HG02571 (cell line): Measurements from ENCODE around the gene SUCNR1.
"Not testable (repeated sequence)": the region's sequence is repeated elsewhere in the genome, so short reads cannot be mapped to it uniquely, and the experiment has no call there.

Experiments used
- ATAC-seq: cut with Tn5 transposase; IDR thresholded peaks from one replicate; pipeline ENCODE4 v1.9.1; 2021; ENCODE audit warnings: mild to moderate bottlenecking, moderate library complexity; ENCODE audit not compliant: unreplicated experiment

Gene SUCNR1

DNA sequence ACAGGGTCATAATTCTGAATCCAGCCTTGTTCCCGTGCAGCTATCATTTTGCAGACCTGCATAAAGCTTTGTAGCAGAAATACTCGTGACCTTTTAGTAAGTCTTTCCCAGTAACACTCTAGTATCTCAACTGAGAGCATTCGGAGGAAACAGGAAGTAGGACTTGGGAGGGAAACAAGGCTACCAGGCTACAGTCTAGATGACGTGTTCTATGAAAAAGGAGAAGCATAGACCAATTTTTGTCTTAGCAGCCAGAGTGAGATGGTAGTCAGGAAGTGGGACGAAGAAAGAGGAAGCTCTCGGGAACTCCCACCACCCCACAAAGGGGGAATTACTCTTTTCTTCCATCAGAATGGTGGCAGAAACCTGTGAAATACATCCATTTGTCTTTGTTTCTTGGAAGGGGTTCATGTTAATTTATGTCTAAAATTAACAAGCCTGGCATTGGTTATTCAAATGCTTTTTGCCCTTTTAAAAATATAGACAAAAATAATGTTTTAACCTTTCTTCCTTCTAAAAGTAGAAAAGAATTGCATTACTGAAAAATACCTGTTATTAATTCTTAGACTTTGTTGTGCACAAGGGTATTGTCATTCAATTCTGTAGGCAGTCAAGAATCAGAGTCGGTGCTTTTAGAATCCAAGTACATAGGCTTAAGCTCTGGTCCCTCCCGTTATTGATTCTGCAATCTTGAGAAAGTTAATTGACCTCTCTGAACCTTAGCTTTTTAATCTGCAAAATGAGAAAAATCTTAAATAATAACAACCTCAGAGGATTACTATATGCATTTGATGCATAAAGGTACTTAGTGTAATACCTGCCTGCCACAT, 1.6 kb upstream of the SUCNR1 start:
- ATAC-seq: peak; percentile 84

DNA sequence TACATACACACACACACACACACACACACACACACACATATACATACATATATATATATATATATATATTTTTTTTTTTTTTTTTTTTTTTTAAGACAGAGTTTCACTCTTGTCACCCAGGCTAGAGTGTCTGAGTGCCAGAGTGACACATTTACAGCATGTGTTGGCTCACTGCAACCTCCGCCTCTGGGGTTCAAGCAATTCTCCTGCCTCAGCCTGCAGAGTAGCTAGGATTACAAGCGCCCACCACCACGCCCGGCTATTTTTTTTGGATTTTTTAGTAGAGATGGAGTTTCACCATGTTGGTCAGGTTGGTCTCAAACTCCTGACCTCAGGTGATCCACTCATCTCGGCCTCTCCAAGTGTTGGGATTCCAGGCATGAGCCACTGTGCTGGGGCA, 636 bp downstream of the SUCNR1 start:
- not testable (repeated sequence) for ATAC-seq

DNA sequence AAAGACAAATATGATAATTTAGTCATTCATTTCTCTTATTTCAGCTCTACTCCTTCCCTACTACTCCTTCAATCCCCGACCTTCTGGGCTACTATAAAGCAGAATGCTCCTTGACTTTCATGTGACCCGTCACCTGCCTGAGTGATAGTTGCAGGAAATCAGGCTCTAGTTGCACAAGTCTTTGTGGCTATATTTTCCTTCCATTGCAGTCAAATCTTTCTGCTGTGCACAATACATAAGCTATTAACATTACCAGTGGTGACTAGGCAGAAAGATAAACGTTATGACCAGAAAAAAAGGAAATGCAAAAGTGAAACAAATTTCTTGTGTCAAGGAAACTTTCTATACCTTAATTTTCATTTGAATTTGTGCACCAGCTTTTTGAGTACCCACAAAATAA, 2.3 kb downstream of the SUCNR1 start:
- peak; percentile 40 for ATAC-seq

DNA sequence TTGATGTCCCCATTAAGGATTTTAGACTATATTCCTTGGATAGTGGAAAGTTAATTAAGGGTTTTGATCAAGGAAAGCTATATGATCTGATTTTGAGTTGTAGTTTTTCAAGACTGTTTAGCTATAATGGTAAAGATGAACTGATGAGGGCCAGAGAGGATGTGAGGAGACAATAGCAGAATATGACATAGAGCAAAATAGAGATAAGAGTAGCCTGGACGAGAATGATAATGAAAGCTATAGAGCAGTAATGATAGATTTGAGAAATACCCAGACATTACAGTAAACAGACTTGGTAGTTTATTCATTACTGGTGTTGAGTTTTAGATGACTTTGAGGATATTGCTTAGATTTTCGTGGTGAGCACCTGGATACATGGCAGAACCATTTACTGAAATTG, 3.8 kb downstream of the SUCNR1 start:
- ATAC-seq: no peak

DNA sequence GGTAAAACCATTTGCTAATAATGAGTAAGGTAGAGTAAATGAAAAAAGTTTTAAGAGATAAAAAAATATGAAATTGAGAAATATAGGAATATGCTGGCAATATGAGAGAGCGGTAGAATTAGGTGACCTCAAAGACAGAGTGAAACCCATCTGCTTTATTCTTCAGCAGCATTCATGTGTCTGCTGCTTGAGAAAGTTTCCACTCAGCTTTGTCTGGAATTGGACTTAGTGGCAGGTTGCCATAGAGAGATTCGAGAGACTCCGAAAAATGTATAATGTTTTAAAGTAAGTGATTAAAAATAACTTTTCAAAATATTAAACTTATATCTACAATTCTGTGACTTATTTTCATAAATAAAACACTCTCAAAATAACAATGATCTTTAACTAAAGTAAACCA, 5.0 kb downstream of the SUCNR1 start:
- ATAC-seq: no peak

DNA sequence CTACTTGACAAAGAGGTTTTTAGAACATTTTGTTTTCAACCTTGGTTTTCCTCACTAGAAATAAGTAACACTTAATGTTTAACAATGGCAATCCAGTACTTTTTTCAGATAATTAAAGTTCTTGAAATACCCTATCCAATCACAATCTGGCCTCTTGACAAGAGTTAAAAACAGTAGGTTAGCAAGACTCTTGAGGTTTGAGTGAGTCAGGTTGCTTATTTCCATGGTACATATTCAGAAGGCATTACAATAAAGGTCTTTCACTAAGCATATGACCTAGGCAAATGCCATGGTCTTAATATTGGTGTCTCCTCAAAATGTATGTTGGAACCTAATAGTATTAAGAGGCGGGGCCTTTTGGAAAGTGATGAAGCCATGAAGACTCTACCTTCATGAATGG, 5.6 kb downstream of the SUCNR1 start:
- no peak for ATAC-seq

DNA sequence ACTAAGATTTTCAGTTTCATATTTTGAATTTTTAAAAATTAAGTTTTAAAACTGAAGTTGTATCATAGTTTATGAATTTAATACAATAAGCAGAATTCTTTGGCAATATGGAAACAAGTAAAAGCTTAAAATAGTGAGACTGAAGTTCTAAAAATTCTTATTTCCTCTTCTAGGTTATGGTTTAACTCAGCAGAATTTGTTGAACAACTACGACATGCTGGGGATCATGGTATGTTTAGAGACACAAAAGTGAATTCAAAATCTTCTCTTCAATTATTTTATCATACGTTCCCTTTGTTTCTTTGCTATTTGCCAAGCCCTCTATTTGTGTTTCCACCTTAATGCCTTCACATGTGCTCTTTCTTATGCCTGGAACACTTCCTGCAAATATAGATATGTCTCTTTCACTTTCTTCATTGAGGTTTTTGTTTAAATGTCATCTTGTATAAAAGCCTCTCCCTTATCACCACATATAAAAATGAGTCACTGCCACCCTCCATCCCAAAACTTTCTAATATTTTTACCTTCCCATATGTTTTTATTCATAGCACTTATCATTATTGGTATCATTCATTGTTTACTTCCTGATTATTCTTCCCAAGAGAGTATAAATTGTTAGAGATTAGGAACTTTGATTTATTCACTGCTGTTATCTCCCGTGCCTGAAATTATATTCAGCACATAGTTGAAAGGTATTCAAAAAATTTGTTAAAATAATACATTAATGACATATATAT, 6.4 kb downstream of the SUCNR1 start:
- no peak for ATAC-seq

DNA sequence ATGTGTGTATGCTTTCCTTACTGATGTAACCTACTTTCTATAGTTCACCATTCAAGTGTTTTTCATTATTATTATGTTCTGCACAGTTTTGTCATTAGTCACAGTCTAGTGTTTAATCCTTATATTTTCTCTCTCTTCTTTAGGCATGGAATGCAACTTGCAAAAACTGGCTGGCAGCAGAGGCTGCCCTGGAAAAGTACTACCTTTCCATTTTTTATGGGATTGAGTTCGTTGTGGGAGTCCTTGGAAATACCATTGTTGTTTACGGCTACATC, 6.9 kb downstream of the SUCNR1 start:
- ATAC-seq: no peak

DNA sequence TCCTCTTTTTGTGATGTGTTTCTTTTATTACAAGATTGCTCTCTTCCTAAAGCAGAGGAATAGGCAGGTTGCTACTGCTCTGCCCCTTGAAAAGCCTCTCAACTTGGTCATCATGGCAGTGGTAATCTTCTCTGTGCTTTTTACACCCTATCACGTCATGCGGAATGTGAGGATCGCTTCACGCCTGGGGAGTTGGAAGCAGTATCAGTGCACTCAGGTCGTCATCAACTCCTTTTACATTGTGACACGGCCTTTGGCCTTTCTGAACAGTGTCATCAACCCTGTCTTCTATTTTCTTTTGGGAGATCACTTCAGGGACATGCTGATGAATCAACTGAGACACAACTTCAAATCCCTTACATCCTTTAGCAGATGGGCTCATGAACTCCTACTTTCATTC, 7.7 kb downstream of the SUCNR1 start:
- ATAC-seq: no peak

DNA sequence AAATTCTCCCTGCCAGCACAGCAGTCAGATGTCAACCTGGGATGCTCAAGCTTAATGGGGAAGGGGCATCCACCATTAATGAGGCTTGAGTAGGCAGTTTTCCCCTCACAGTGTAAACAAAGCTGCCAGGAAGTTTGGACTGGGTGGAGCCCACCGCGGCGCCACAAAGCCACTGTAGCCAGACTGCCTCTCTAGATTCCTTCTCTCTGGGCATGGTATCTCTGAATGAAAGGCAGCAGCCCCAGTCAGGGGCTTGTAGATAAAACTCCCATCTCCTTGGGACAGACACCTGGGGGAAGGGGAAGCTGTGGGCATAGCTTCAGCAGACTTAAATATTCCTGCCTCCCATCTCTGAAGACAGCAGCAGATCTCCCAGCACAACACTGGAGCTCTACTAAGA, 12.0 kb downstream of the SUCNR1 start:
- ATAC-seq: not testable (repeated sequence)

DNA sequence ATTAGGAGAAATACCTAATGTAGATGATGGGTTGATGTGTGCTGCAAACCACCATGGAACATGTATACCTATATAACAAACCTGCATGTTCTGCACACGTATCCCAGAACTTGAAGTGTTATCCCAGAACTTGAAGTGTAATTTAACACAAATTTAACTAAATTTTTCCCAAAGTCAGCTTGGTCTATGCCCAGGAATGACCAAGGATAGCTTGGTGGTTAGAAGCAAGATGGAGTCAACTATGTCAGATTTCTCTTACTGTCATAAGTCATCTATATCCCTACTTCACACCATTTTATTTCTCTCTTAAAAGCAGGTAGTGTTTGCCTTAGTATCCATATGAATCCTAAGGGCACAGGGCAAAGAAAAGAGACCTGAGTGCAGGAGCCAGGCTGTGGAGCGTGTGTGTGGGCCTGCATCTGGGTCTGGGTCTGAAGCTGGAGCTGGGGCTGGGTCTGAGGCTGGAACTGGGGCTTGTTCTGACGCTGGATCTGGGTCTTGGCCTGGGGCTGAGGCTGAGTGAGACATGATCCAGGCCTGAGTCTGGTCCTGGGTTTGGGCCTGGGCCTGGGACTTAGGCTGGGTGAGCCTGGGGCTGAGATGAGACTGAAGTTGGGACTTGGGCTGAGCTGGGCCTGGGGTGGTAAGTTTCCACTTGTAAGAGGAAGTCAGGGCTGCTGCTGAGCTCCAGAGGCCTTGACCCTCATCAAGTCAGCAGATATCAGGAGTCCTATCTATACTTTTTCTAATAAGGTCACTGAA, 14.2 kb downstream of the SUCNR1 start:
- ATAC-seq: not testable (repeated sequence)

DNA sequence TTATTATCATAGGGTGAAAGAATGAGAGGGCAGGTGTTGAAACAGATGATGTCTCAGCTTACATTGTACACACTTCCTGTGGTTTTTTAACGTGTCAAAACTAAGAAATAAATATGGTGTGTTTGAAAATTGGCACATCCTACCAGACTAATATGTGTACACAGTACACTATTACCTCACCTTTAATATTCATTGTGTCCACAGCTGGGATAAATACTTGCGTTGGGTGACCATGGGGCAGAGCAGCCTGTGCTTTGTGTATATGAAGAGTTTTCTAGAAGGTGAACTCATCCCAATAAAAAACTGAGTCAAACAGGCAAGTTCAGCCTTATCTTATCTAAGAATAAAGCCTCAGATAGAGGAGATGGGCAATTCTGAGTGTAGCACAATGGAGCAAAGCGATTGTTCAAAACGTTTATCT, 17.3 kb downstream of the SUCNR1 start:
- ATAC-seq: no peak

DNA sequence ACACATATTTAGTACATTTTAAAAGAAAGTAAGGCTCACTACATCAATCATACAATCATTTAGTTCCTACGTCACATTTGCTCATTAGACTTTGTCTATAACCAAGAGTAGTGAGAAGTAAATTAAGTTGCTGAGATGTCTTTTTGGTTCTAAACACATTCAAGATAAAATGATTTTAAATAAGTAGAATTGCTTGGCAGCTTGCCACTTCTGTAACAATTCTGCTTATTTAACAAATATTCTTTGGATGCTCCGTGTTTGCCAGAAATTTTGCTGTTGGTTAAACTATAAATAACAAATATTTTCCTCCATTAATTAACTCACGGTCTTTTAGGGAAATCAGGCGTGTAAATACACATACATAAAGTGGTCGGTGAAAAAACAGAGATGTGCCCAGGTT, 18.3 kb downstream of the SUCNR1 start:
- no peak for ATAC-seq

DNA sequence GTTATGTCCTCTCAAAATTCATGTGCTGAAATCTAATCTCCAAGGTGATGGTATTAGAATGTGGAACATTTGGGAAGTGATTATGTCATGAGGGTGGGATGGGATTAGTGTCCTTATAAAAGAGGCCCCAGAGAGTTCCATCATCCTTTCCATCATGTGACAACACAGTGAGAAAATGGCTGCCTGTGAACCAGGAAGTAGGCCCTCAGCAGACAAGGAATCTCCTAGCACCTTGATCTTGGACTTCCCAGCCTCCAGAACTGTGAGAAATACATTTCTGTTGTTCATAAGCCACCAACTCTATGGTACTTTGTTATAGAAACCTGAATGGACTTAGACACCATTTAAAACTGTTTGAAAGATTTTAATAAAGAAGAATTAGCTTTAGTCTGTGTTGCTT, 20.8 kb downstream of the SUCNR1 start:
- no peak for ATAC-seq

DNA sequence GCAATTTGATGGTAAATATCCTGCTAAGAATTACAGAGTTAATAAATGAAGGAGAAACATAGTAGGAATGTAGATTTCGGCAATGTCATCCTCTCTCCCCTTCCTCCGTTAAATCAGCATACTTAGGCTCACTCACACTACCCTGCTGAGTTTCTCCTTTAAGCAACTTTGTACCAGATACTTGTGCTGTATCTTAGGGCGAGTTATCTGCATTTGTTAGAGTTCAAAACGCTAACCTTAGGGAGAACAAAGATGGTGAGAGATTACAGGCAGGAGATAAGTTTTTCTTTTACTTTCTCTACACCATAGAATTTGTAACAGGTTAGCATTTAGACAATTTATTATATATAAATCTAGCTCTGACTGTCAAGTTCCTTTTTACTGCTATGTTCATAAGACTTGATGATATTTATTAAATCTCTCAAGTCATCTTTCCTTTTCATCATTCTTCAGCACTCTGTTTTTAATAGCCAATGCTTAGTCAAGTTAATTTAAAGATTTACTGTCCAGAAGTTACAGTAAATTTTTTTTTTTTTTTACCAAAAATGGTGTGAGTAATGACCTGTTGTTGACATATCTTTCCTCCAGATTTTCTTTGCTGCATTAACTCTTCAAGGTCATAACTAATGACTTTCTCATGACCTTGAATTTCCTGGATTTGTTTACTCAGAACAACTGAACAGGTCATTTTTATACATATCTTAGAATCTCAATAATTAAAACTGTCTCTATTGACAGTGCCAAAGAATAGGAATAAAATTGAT, 22.2 kb downstream of the SUCNR1 start:
- no peak for ATAC-seq

DNA sequence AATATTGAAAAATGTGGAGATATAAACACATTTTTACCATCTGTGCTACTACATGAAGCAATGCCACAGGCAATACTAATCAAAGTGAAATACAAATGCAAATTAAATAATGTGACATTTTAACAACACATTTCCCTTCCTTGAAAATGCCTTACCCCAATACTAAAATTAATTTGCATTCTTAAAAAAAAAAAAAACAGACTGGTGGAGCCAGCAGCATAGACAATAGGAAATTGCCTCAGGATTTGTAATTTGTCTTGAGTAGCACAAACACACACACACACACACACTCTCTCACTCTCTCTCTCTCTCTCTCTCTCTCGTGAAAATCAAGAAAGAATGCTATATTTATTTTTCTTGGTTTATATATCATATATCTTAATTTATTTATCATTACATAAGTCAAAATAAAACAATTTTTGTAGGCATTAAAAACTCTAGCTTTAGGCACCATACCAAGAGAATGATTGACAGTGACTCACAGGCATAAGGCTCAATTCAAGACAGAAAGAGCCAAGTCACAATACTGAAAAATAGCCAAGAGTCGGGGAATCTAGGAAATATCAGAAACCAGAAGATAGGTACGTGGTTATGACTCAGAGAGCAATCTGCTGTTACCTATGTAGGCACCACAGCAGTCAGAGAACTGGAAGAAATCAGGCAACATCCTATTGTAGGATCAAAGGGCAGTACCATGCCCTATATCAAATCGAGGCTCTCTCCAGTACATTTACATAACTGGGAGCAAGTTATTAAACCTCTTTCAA, 23.0 kb downstream of the SUCNR1 start:
- ATAC-seq: no peak

DNA sequence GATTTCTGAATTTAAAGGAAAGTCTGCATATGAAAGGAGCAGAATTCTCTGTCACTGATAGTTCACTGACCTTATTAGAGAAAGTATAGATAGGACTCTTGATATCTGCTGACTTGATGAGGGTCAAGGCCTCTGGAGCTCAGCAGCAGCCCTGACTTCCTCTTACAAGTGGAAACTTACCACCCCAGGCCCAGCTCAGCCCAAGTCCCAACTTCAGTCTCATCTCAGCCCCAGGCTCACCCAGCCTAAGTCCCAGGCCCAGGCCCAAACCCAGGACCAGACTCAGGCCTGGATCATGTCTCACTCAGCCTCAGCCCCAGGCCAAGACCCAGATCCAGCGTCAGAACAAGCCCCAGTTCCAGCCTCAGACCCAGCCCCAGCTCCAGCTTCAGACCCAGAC, 24.7 kb downstream of the SUCNR1 start:
- not testable (repeated sequence) for ATAC-seq

DNA sequence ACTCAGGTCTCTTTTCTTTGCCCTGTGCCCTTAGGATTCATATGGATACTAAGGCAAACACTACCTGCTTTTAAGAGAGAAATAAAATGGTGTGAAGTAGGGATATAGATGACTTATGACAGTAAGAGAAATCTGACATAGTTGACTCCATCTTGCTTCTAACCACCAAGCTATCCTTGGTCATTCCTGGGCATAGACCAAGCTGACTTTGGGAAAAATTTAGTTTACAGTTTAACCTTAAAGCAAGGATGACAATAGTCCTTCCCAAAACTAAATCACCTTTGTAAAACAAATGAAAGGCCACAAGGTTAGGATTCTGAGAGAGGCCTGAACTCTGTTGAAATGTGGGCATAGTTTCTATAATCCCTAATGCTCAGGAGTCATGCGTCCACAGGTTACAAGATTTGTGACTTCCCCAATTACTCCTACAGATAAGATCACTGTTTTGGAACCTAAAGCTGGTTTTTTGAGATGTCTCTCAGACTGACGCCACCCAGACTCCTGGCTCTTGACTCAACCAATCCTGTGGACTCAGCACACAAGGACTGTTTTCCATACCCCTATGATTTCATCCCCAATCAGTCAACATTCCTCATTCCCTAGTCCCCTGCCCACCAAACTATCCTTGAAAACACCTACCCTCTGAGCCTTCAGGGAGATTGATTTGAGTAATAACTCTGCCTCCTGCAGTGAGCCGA, 25.3 kb downstream of the SUCNR1 start:
- not testable (repeated sequence) for ATAC-seq

DNA sequence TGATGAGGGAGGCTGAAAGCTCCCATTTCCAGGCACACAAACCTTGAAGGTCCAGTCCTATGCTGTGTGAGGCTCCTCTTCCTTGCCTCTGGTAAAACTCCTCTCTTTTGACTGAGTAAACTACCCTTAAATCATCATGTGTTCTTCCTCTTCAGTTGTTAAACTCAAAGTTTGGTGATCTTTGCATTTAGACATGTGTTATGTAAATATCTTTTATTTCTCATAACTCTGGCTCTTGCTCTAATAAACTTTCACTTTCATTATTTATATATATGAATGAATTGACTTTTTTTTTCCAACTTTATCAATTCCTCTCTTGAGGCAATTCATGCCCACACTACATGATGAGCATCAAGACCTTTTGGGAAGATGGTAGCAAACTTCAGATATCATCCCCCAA, 26.6 kb downstream of the SUCNR1 start:
- no peak for ATAC-seq

DNA sequence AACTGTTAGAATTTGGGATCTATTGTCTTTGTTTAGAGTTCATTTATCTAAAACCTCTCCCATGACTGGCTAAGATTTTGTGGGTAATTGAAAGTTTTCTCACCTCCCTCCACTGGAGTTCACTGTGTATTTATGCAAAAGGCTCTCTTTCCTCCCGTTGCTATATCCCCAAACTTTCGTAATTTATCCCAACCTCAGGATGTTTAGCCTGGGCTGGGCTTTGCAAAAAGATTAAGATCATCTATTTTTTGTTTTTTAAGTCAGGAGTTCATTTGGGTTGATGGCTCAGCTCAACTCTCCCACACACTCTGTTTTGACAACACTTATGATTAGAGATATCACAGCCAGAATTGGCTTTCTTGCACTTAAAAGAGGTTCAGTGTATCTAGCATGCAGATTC, 27.0 kb downstream of the SUCNR1 start:
- no peak for ATAC-seq
